ENCODE measurements around the gene KCNJ8. TPM values are rescaled to one million over a fixed set of nuclear protein-coding genes. Genes with fewer than 3 reads are reported as not detected.

Gene KCNJ8
- 5.1 and 9.1 TPM in 2 replicates for total RNA-seq

DNA sequence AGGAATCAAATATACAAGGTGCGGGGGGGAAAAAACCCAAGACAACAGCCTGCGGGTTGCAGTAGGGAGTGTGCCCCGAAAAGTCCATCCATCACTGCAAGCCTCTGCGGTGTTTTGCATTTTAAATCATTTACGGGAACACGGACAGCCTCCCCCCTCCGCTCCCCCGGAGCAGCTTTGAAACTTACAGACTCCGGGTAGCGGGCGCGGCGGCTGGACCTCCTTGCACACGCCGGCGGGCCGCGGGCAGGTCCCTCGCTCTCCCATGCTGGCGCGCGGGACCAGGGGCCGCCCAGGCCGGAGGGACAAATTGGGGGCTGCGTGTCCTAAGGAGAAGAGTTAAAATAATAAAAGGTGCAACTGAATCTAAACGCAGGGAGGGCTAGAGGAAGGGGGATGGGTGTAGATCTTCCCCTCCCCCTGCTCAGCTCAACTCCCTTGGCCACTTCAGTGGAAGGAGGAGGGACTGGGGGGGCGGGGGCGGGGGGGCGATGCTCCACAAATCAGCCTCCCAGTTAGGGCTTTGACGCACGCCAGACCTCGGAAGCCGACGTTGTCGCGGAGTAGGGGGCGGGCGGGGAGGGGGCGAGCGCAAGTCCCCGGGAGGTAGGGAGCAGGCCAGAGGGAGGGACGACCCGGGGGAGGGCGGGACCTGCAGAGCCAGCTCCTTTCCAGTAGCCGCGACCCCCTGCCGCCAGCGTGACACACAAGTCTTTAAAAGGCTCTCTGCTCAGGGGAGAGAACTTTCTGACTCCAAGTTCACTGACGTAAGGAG lies at the start of gene KCNJ8:
KCNJ8 (minus strand) TSS at position 349 of the 775 bp plus-strand sequence. CDS start 1,090 bp downstream, outside the sequence.
- Histone ChIP-seq H3K4me2 (ENCODE audit: insufficient read depth, low read length) (peak within 1 kb of the TSS; percentile 75), H3K27ac (ENCODE audit: low read depth, low read length) (peak within 1 kb of the TSS; percentile 10), H4K20me1 (ENCODE audit: insufficient read depth, low read length) (no peaks in the 10 kb centered on the region), H3K79me2 (ENCODE audit: insufficient read depth, low read length) (no peaks in the 10 kb centered on the region), H2AFZ (ENCODE audit: low read length) (peak within 1 kb of the TSS; percentile 73), H3K4me3 (ENCODE audit: insufficient read depth, low read length) (peak within 1 kb of the TSS; percentile 79), H3K9me3 (ENCODE audit: low read depth, low read length) (no peaks in the 10 kb centered on the region), H3K27me3 (ENCODE audit: insufficient read depth, low read length) (no peaks in the 10 kb centered on the region), H3K4me1 (ENCODE audit: insufficient read depth, low read length) (peaks cover 24% of the 10 kb centered on the region), H3K36me3 (ENCODE audit: insufficient read depth, low read length) (no peaks in the 10 kb centered on the region)
- TF ChIP-seq, protein P1, sequence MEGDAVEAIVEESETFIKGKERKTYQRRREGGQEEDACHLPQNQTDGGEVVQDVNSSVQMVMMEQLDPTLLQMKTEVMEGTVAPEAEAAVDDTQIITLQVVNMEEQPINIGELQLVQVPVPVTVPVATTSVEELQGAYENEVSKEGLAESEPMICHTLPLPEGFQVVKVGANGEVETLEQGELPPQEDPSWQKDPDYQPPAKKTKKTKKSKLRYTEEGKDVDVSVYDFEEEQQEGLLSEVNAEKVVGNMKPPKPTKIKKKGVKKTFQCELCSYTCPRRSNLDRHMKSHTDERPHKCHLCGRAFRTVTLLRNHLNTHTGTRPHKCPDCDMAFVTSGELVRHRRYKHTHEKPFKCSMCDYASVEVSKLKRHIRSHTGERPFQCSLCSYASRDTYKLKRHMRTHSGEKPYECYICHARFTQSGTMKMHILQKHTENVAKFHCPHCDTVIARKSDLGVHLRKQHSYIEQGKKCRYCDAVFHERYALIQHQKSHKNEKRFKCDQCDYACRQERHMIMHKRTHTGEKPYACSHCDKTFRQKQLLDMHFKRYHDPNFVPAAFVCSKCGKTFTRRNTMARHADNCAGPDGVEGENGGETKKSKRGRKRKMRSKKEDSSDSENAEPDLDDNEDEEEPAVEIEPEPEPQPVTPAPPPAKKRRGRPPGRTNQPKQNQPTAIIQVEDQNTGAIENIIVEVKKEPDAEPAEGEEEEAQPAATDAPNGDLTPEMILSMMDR (IDR thresholded peaks at IDR 0.05; ENCODE audit: extremely low read depth, low read depth, low read length), result no peak
- peak; percentile 75 for DNase-seq (ENCODE audit: insufficient read length, low spot score, missing footprints)

DNA sequence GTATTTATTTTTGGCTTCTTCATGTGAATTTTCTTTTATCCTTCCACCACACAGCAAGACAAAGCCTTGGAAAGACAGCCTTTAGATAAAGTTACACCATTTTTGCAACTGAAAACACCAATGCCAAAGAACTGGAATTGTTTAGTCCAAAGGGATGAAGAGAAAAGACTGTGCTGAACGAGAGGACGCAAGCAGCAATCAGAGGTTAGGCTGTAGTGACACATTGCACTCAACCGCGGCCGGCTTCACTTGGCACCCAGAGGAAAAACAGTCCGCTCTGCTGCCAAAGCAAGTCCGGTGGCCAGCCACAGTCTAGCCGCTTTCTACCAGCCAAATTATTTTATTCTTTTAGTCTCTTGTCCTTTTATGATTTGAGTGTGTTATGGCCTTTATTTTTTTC lies 49.1 kb upstream of the KCNJ8 start:
- Histone ChIP-seq H3K79me2 (ENCODE audit: insufficient read depth, low read length) (no peaks in the 10 kb centered on the region), H3K4me3 (ENCODE audit: insufficient read depth, low read length) (peak overlapping the region; percentile 35), H3K27ac (ENCODE audit: low read depth, low read length) (no peak overlapping the region), H3K36me3 (ENCODE audit: insufficient read depth, low read length) (no peaks in the 10 kb centered on the region), H3K4me2 (ENCODE audit: insufficient read depth, low read length) (peak overlapping the region; percentile 67), H3K9me3 (ENCODE audit: low read depth, low read length) (no peaks in the 10 kb centered on the region), H3K4me1 (ENCODE audit: insufficient read depth, low read length) (peaks cover 19% of the 10 kb centered on the region), H2AFZ (ENCODE audit: low read length) (peak overlapping the region; percentile 42), H4K20me1 (ENCODE audit: insufficient read depth, low read length) (no peaks in the 10 kb centered on the region), H3K27me3 (ENCODE audit: insufficient read depth, low read length) (no peaks in the 10 kb centered on the region)
- TF ChIP-seq, protein P1 (IDR thresholded peaks at IDR 0.05; ENCODE audit: extremely low read depth, low read depth, low read length), result no peak
- DNase-seq (ENCODE audit: insufficient read length, low spot score, missing footprints), result no peak

DNA sequence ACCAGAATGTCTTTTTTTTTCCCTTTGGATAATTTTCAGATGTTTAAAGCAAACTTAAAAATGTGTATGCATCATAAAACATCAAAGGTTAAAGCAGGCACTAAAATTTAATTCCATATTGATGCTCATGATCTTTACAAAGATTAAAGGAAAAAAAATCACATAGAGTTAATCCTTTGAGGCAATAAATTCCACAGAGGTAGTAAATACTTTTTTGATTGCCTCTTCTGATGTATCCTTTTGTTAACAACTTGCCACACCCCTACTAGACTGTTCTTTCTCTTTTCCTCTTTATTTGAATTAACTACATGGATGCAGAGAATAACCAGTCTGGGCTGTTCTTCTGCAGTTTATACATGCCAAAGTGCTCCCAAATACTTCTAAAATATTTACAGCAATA lies 45.2 kb upstream of the KCNJ8 start:
- H3K79me2 ChIP-seq (ENCODE audit: insufficient read depth, low read length), result no peaks in the 10 kb centered on the region
- peak overlapping the region; percentile 21 for H3K4me2 ChIP-seq (ENCODE audit: insufficient read depth, low read length)
- no peak overlapping the region for H3K4me3 ChIP-seq (ENCODE audit: insufficient read depth, low read length)

DNA sequence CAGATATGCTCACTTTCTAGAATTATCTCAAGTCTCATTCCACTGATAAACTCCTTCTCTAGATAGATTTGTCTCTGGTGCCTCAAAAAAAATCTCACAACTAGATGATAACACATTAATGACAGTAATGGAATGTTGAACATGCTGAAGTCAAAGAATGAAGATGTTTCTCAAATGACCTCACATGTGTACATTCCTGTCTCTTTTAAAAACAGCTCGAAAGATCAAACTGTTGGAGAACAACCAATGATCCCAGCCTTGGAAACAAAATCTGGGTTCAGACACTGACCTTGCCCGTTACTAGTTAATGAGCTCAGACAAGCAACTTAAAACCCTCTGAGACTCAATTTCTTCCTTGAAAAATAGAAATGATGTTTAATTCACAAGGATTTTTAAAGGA lies 44.7 kb upstream of the KCNJ8 start:
- Histone ChIP-seq H3K9me3 (ENCODE audit: low read depth, low read length) (no peaks in the 10 kb centered on the region), H3K36me3 (ENCODE audit: insufficient read depth, low read length) (no peaks in the 10 kb centered on the region), H3K4me1 (ENCODE audit: insufficient read depth, low read length) (peaks cover 22% of the 10 kb centered on the region), H4K20me1 (ENCODE audit: insufficient read depth, low read length) (no peaks in the 10 kb centered on the region), H3K79me2 (ENCODE audit: insufficient read depth, low read length) (no peaks in the 10 kb centered on the region), H3K4me2 (ENCODE audit: insufficient read depth, low read length) (peak overlapping the region; percentile 21), H3K27me3 (ENCODE audit: insufficient read depth, low read length) (no peaks in the 10 kb centered on the region), H3K4me3 (ENCODE audit: insufficient read depth, low read length) (no peak overlapping the region), H3K27ac (ENCODE audit: low read depth, low read length) (peak overlapping the region; percentile 46), H2AFZ (ENCODE audit: low read length) (no peak overlapping the region)
- TF ChIP-seq, protein P1 (IDR thresholded peaks at IDR 0.05; ENCODE audit: extremely low read depth, low read depth, low read length), result no peak
- no peak for DNase-seq (ENCODE audit: insufficient read length, low spot score, missing footprints)

More for the DNA sequence above, 45.2 kb upstream of the KCNJ8 start:
- H3K4me1 ChIP-seq (ENCODE audit: insufficient read depth, low read length), result peaks cover 22% of the 10 kb centered on the region
- H3K9me3 ChIP-seq (ENCODE audit: low read depth, low read length), result no peaks in the 10 kb centered on the region
- H3K27ac ChIP-seq (ENCODE audit: low read depth, low read length), result peak overlapping the region; percentile 37
- H2AFZ ChIP-seq (ENCODE audit: low read length), result no peak overlapping the region
- no peak for DNase-seq (ENCODE audit: insufficient read length, low spot score, missing footprints)
- no peaks in the 10 kb centered on the region for H4K20me1 ChIP-seq (ENCODE audit: insufficient read depth, low read length)
- no peaks in the 10 kb centered on the region for H3K36me3 ChIP-seq (ENCODE audit: insufficient read depth, low read length)
- TF ChIP-seq, protein P1 (IDR thresholded peaks at IDR 0.05; ENCODE audit: extremely low read depth, low read depth, low read length), result no peak
- H3K27me3 ChIP-seq (ENCODE audit: insufficient read depth, low read length), result no peaks in the 10 kb centered on the region

All from osteoblast (primary cell).